CD4-positive, CD25-positive, alpha-beta regulatory T cell (primary cell): Measurements from ENCODE around the gene STX8. TPM values are rescaled to one million over a fixed set of nuclear protein-coding genes. Genes with fewer than 3 reads are reported as not detected.
"Not testable (repeated sequence)": the region's sequence is repeated elsewhere in the genome, so short reads cannot be mapped to it uniquely, and the experiment has no call there.

ENCODE experiments used
- ATAC-seq, 2 donors: fragments of 150-1000 bp; cut with Tn5 transposase; one replicate each; pipeline ENCODE4 v1.10.0; 2021; ENCODE audit warnings: low read depth in 2 of 2, moderate number of reproducible peaks in 2 of 2, moderate library complexity in 1 of 2
- DNase-seq, 3 donors: peaks; one replicate each; pipeline versions ENCODE4 v3.0.0 to v3.0.0-alpha.2; 2012 to 2022; ENCODE audit warnings: mixed read lengths in 1 of 3
- H3K27ac ChIP-seq: one replicate; pipeline ENCODE4 v1.7.0; 2013; ENCODE audit warnings: mild to moderate bottlenecking, low read length; ENCODE audit not compliant: insufficient read depth, poor library complexity, severe bottlenecking
- H3K27me3 ChIP-seq: one replicate; pipeline ENCODE4 v1.7.0; 2013; ENCODE audit warnings: low read length; ENCODE audit not compliant: control insufficient read depth, insufficient read depth
- H3K36me3 ChIP-seq: one replicate; pipeline ENCODE4 v1.7.0; 2013; ENCODE audit warnings: mild to moderate bottlenecking, low read length, moderate library complexity; ENCODE audit not compliant: control insufficient read depth, insufficient read depth
- H3K4me1 ChIP-seq: 2 replicates; pipeline ENCODE4 v1.7.0; 2013; ENCODE audit warnings: mild to moderate bottlenecking, low read length; ENCODE audit not compliant: insufficient read depth, control insufficient read depth, poor library complexity, severe bottlenecking
- H3K4me3 ChIP-seq: one replicate; pipeline ENCODE4 v1.7.0; 2013; ENCODE audit warnings: low read depth, mild to moderate bottlenecking, low read length, moderate library complexity
- H3K9me3 ChIP-seq, 2 experiments: 1 replicate in 1 of 2; 2 replicates in 1 of 2; pipeline ENCODE4 v1.7.0; 2013; ENCODE audit warnings: low read length in 2 of 2, mild to moderate bottlenecking in 1 of 2, moderate library complexity in 1 of 2; ENCODE audit not compliant: control insufficient read depth in 2 of 2
- H3K27ac Mint-ChIP-seq, 3 donors: one replicate each; pipeline ENCODE4 v1.8.0; 2020 to 2022; ENCODE audit warnings: mild to moderate bottlenecking in 3 of 3, mixed read lengths in 3 of 3, moderate library complexity in 2 of 3
- H3K27me3 Mint-ChIP-seq: one replicate; pipeline ENCODE4 v1.8.0; 2022; ENCODE audit warnings: mild to moderate bottlenecking, mixed read lengths
- H3K36me3 Mint-ChIP-seq: one replicate; pipeline ENCODE4 v1.8.0; 2020; ENCODE audit warnings: mixed read lengths
- H3K4me1 Mint-ChIP-seq, 4 donors: one replicate each; pipeline ENCODE4 v1.8.0; 2020 to 2022; ENCODE audit warnings: mixed read lengths in 4 of 4, mild to moderate bottlenecking in 1 of 4
- H3K4me3 Mint-ChIP-seq, 4 donors: one replicate each; pipeline ENCODE4 v1.8.0; 2020 to 2022; ENCODE audit warnings: mild to moderate bottlenecking in 4 of 4, mixed read lengths in 4 of 4, moderate library complexity in 3 of 4
- H3K9me3 Mint-ChIP-seq, 7 donors: one replicate each; pipeline ENCODE4 v1.8.0; 2020 to 2022; ENCODE audit warnings: mixed read lengths in 7 of 7, mild to moderate bottlenecking in 3 of 7, moderate library complexity in 2 of 7
- polyA plus RNA-seq, 4 donors: library from polyadenylated mRNA; unstranded; fragments of 300-500 nt; fragmentation: Illumina TruSeq; gene quantifications; one replicate each; pipeline ENCODE4 v1.2.3, GENCODE V29; 2021
- total RNA-seq: library from RNA; stranded (reverse); gene quantifications from one replicate; pipeline ENCODE4 v1.2.3, GENCODE V29; 2022

The STX8 gene
- total and polyA plus RNA-seq, 5 donors from 2014 or later = 83.7 to 214 (median 170) TPM

DNA sequence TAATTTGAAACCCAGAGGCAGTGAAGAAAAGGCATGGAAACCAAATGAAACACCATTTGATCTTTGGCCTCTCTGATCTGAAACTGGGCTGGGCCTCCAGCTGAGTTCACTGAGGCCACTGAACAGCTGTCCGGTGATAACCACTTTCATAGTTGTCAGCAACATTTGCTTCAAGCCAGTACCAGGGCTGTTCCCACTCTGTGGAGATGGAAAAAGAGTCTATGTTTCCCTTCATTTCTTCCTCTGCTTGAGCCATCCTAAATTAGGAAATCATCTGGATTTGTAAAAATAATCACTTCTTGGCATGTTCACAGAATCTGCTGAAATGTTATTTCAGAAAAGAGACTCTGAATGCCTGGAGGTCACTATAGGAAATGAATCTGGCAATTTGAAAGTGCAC is 119.3 kb downstream of the STX8 start:
- DNase-seq (no peak), ATAC-seq (no peak)
- H3K36me3 ChIP-seq = no peaks in the 10 kb centered on the region
- no peaks in the 10 kb centered on the region for H3K9me3 ChIP-seq
- Mint-ChIP-seq H3K27ac (no peak overlapping the region), H3K4me1 (peaks cover 0 to 3% (median 0%) of the 10 kb centered on the region in 4 donors), H3K27me3 (no peaks in the 10 kb centered on the region), H3K4me3 (no peak overlapping the region), H3K36me3 (peaks cover 26% of the 10 kb centered on the region), H3K9me3 (peaks cover 0 to 2% (median 0%) of the 10 kb centered on the region in 7 donors)
- no peak overlapping the region for H3K27ac ChIP-seq
- H3K4me1 ChIP-seq = no peaks in the 10 kb centered on the region
- no peaks in the 10 kb centered on the region for H3K27me3 ChIP-seq
- no peak overlapping the region for H3K4me3 ChIP-seq

DNA sequence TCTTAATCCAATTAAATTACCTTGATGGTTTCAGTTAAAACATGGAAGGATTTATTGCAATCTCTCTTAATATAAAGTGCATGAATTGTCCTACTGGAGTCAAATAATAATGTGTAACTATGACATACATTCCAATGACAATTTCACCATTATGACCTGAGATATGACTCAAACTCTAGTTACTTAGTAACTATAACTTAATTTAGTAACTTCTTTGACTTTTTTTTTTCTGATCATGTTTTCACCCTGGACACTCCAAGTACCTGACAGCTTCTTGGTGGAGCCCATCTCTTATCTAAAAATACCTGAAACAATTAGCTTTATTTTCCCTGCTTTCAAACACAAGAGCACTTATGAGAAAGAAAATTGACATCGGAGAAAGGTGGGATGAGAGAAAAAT is 123.7 kb downstream of the STX8 start:
- H3K27me3 ChIP-seq = no peaks in the 10 kb centered on the region
- Mint-ChIP-seq H3K4me1 (peaks cover 0 to 3% (median 1%) of the 10 kb centered on the region in 4 donors), H3K36me3 (peaks cover 12% of the 10 kb centered on the region), H3K27ac (no peak overlapping the region), H3K27me3 (no peaks in the 10 kb centered on the region), H3K9me3 (peaks cover 0 to 2% (median 0%) of the 10 kb centered on the region in 7 donors), H3K4me3 (no peak overlapping the region)
- ATAC-seq = no peak
- H3K36me3 ChIP-seq = no peaks in the 10 kb centered on the region
- H3K27ac ChIP-seq = no peak overlapping the region
- H3K9me3 ChIP-seq = no peaks in the 10 kb centered on the region
- no peak overlapping the region for H3K4me3 ChIP-seq
- H3K4me1 ChIP-seq = no peaks in the 10 kb centered on the region
- no peak for DNase-seq

DNA sequence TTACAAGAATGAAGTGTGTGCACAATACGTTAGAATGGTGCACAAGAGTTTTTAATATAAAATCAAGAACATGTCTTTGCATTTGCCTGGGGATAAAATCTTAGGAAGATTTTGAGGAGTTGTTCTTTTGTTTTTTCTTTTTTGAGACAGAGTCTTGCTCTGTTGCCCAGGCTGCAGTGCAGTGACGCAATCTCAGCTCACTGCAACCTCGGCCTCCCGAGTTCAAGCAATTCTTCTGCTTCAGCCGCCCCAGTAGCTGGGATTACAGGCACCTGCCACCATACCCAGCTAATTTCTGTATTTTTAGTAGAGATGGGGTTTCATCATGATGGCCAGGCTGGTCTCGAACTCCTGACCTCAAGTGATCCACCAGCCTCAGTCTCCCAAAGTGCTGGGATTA is 128.3 kb downstream of the STX8 start:
- not testable (repeated sequence) for H3K9me3 ChIP-seq, H3K4me1 ChIP-seq, H3K27ac Mint-ChIP-seq, DNase-seq, H3K27ac ChIP-seq, H3K36me3 ChIP-seq, H3K4me1 Mint-ChIP-seq, ATAC-seq, H3K4me3 Mint-ChIP-seq, H3K27me3 ChIP-seq, H3K4me3 ChIP-seq, H3K9me3 Mint-ChIP-seq, H3K27me3 Mint-ChIP-seq
- peaks cover 11% of the 10 kb centered on the region for H3K36me3 Mint-ChIP-seq

DNA sequence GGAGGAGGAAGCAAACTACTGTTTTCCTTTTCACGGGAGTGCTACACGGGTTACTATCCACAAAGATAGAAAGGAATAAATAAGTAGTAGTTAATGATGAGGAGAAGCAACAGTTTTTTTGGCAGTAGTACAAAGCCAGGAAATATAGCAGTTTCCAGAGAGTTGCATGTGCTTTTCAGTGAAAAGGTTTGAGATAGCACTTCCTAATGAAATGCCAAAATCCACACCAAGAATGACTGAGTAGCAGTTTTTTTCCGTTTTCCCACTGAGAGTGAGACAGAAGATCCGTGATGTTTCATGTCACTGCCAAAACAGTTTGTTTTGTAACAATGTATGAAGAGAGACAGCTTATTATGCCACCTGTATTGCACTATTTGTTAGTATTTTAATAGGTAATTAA is 129.1 kb downstream of the STX8 start:
- H3K27me3 ChIP-seq = no peaks in the 10 kb centered on the region
- no peaks in the 10 kb centered on the region for H3K4me1 ChIP-seq
- Mint-ChIP-seq H3K36me3 (peaks cover 11% of the 10 kb centered on the region), H3K27me3 (no peaks in the 10 kb centered on the region), H3K9me3 (no peaks in the 10 kb centered on the region), H3K27ac (no peak overlapping the region), H3K4me3 (no peak overlapping the region), H3K4me1 (peaks cover 0 to 2% (median under 1%) of the 10 kb centered on the region in 4 donors)
- no peak overlapping the region for H3K4me3 ChIP-seq
- H3K9me3 ChIP-seq = no peaks in the 10 kb centered on the region
- H3K27ac ChIP-seq = no peak overlapping the region
- DNase-seq (no peak), ATAC-seq (no peak)
- H3K36me3 ChIP-seq = no peaks in the 10 kb centered on the region

DNA sequence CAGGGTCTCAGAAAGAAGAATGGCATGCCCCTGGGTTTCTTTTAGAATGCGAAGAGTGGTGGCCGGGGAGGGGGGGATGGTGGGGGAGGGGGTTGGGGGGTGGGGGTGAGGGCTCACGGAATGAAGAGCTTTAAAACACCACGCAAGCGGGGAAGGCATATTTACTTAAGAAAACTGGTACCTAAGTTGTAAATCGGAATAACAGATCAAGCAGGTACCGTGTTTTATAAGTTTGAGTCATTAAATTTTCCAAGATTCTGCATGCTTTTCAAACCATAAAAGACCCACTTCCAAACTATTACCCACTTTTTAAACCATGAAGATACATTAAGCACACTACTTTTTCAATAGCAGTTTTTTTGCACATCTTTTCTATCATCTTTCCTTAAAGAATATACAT is 130.2 kb downstream of the STX8 start:
- Histone ChIP-seq H3K36me3 (peaks cover 3% of the 10 kb centered on the region), H3K9me3 (no peaks in the 10 kb centered on the region), H3K4me3 (no peak overlapping the region), H3K4me1 (no peaks in the 10 kb centered on the region), H3K27me3 (no peaks in the 10 kb centered on the region), H3K27ac (no peak overlapping the region)
- Mint-ChIP-seq H3K27ac (no peak overlapping the region), H3K4me1 (peaks cover 0 to 2% (median 0%) of the 10 kb centered on the region in 4 donors), H3K4me3 (no peak overlapping the region), H3K27me3 (no peaks in the 10 kb centered on the region), H3K36me3 (peaks cover 18% of the 10 kb centered on the region), H3K9me3 (peaks cover 0 to 2% (median 0%) of the 10 kb centered on the region in 7 donors)
- DNase-seq = no peak
- ATAC-seq = no peak

DNA sequence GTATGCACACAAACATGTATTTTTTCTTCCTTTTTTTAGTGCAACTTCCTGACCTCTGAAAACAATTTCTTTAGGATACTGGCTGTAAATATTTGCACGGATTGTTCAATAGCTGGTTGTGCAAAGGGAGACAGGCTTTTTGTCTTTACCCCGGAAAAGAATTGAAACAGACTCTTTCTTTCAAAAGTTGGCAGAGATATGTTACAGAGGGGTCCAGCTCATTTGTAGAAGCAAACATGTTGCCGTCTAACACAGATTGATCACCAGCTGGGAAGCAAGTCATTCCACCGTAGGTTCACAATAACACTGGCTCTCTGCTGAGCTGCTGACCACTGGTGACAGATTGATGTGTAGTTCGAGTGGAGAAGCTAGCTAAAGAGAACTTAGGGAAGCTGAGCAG is 130.9 kb downstream of the STX8 start:
- ATAC-seq = no peak
- no peak overlapping the region for H3K4me3 ChIP-seq

DNA sequence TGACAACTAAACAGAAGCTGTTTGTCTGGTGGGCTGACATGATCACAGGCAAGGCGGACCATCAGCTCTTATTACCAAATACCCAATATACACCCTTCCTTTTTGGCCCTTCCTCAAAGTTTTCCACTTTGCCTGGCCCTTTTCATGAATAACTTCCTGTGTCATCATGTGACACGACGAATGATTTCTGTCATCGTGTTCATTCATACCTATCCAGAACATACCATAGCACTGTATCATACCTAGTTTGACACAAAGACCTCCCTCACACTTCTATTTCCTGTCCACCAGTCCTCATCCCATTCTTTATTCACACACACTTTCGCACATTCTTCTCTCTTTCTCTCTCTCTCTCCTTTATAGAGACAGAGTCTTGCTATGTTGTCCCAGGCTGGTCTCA is 131.8 kb downstream of the STX8 start:
- no peaks in the 10 kb centered on the region for H3K27me3 Mint-ChIP-seq
- ATAC-seq (no peak), DNase-seq (no peak)
- H3K36me3 Mint-ChIP-seq = peaks cover 21% of the 10 kb centered on the region
- Histone ChIP-seq H3K4me1 (no peaks in the 10 kb centered on the region), H3K36me3 (peaks cover 3% of the 10 kb centered on the region), H3K4me3 (no peak overlapping the region), H3K27ac (no peak overlapping the region), H3K27me3 (no peaks in the 10 kb centered on the region), H3K9me3 (no peaks in the 10 kb centered on the region)
- no peak overlapping the region for H3K4me3 Mint-ChIP-seq
- H3K9me3 Mint-ChIP-seq = peaks cover 0 to 2% (median 0%) of the 10 kb centered on the region in 7 donors
- peaks cover 0 to 2% (median 0%) of the 10 kb centered on the region in 4 donors for H3K4me1 Mint-ChIP-seq
- no peak overlapping the region for H3K27ac Mint-ChIP-seq

More for the DNA sequence above, 130.9 kb downstream of the STX8 start:
- no peaks in the 10 kb centered on the region for H3K27me3 ChIP-seq
- no peak overlapping the region for H3K27ac ChIP-seq
- H3K9me3 ChIP-seq = no peaks in the 10 kb centered on the region
- H3K36me3 Mint-ChIP-seq = peaks cover 21% of the 10 kb centered on the region
- H3K36me3 ChIP-seq = peaks cover 3% of the 10 kb centered on the region
- H3K9me3 Mint-ChIP-seq = peaks cover 0 to 2% (median 0%) of the 10 kb centered on the region in 7 donors
- no peaks in the 10 kb centered on the region for H3K4me1 ChIP-seq
- no peak overlapping the region for H3K4me3 Mint-ChIP-seq
- no peak for DNase-seq
- H3K27ac Mint-ChIP-seq = no peak overlapping the region
- H3K27me3 Mint-ChIP-seq = no peaks in the 10 kb centered on the region
- peaks cover 0 to 2% (median 0%) of the 10 kb centered on the region in 4 donors for H3K4me1 Mint-ChIP-seq

DNA sequence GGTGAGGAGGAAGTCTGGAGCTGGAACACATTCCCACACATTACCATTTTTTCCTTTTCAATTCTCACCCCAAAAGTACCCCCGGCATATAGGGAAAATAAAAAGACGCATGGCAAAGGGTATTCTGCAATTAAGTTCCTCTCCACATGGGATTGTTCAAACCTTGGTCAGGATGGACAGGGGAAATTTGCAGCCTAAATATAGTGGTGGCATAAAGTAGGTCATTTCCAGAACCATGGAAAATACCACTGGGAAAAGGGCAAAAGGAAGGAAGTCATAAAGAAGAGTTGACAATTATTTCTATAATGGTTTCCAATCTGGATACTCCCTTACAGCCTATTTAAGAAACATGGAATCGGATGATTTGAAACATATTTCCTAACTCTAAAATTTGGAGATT is 135.8 kb downstream of the STX8 start:
- DNase-seq (no peak), ATAC-seq (no peak)
- Histone ChIP-seq H3K36me3 (peaks cover 10% of the 10 kb centered on the region), H3K4me1 (no peaks in the 10 kb centered on the region), H3K27ac (no peak overlapping the region), H3K9me3 (no peaks in the 10 kb centered on the region), H3K27me3 (no peaks in the 10 kb centered on the region), H3K4me3 (no peak overlapping the region)
- Mint-ChIP-seq H3K9me3 (peaks cover 0 to 2% (median 0%) of the 10 kb centered on the region in 7 donors), H3K4me1 (peaks cover 0 to 5% (median under 1%) of the 10 kb centered on the region in 4 donors), H3K27me3 (no peaks in the 10 kb centered on the region), H3K4me3 (no peak overlapping the region), H3K27ac (no peak overlapping the region), H3K36me3 (peaks cover 33% of the 10 kb centered on the region)
